HFF-Myc (cell line): ENCODE data around the gene CRABP1.
A peak's percentile ranks its signal among the peaks of the same experiment; 100 is the strongest.

Experiments
- DNase-seq: peaks from one replicate; pipeline ENCODE4 v3.0.0-alpha.2; 2011; ENCODE audit warnings: low read depth; ENCODE audit errors: extremely low read depth
- H3K4me3 ChIP-seq: replicated peaks from 2 replicates; pipeline ENCODE4 v1.5.1; 2011; ENCODE audit warnings: low read depth, mild to moderate bottlenecking, control low read depth, low read length
- TF ChIP-seq, protein P1 (sequence below): IDR thresholded peaks from 2 replicates; pipeline ENCODE4 v1.5.1; 2012; ENCODE audit warnings: mild to moderate bottlenecking, low read depth, low read length, control low read depth; ENCODE audit errors: missing control alignments

The CRABP1 gene

GRCh38 chr15:78387246-78388037 is 47.3 kb downstream of the CRABP1 start:
- no peak for DNase-seq
- H3K4me3 ChIP-seq = no peak overlapping the region
- TF ChIP-seq, protein P1, sequence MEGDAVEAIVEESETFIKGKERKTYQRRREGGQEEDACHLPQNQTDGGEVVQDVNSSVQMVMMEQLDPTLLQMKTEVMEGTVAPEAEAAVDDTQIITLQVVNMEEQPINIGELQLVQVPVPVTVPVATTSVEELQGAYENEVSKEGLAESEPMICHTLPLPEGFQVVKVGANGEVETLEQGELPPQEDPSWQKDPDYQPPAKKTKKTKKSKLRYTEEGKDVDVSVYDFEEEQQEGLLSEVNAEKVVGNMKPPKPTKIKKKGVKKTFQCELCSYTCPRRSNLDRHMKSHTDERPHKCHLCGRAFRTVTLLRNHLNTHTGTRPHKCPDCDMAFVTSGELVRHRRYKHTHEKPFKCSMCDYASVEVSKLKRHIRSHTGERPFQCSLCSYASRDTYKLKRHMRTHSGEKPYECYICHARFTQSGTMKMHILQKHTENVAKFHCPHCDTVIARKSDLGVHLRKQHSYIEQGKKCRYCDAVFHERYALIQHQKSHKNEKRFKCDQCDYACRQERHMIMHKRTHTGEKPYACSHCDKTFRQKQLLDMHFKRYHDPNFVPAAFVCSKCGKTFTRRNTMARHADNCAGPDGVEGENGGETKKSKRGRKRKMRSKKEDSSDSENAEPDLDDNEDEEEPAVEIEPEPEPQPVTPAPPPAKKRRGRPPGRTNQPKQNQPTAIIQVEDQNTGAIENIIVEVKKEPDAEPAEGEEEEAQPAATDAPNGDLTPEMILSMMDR = no peak

DNA sequence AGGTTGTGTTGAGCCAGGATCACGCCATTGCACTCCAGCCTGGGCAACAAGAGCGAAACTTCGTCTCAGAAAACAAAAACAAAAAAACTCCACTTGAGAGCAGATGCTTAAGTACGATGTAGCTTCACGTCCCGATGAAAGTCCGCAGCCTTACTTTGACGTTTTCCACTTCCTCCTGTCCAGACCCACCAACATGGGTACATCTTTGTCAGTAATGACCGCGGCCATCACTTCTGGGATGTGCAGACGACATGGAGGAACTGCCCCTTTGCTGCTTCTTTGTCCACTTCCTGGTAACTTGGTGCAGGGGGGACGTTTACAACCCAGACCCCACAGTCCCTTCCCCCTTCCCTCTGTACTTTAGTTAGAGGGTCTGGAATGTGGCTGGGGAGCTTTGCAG is 48.7 kb downstream of the CRABP1 start:
- TF ChIP-seq, protein P1 = no peak
- DNase-seq = no peak
- H3K4me3 ChIP-seq = no peak overlapping the region

DNA sequence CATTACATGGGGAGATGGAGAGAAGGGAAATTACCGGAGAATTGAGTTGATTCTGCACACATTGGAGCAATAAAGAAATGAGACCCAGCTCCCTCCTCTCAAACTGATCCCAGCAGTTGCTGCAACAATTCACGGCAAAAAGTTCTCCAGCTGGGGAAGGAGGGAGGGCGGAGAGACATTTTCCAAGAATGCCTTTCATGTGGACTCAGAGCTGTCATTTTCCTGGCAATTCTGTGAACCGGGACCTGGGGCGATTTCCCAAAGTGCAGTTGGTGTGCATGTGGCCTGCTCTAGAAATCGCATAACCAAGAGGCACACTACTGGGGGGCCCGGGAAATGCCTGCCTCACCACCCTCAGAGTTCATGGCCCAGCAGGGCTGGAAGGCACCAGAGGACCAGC is 49.2 kb downstream of the CRABP1 start:
- no peak for DNase-seq
- no peak overlapping the region for H3K4me3 ChIP-seq
- TF ChIP-seq, protein P1 = no peak

DNA sequence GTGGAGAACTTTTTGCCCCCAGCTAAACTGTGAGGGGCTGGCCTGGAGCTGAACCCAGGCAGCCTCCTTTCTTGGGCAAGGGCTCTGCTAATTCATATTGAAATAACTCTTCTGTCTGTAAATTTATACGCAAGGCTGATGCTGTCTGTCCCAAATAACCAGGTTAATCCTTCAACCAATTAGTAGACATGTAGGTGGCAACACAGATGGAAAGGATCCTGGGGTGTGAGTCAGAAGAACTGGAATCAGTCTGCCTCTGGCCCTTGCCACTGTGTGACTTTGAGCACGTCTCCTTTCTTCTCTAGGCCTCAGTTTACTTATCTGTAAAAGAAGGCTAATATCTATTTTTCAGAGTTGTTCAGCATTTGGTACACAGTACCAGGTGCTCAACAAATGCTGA is 49.6 kb downstream of the CRABP1 start:
- DNase-seq = no peak
- H3K4me3 ChIP-seq = no peak overlapping the region
- TF ChIP-seq, protein P1 = no peak

- no peak overlapping the region for H3K4me3 ChIP-seq
- TF ChIP-seq, protein P1 = no peak
- no peak for DNase-seq
These were observed 50.1 kb downstream of the CRABP1 start for GRCh38 chr15:78390242-78390641.

GRCh38 chr15:78390826-78391225 is 50.7 kb downstream of the CRABP1 start:
- DNase-seq = peak; percentile 68
- no peak overlapping the region for H3K4me3 ChIP-seq
- TF ChIP-seq, protein P1 = no peak

GRCh38 chr15:78391781-78392180 is 51.6 kb downstream of the CRABP1 start:
- TF ChIP-seq, protein P1 = no peak
- no peak for DNase-seq
- no peak overlapping the region for H3K4me3 ChIP-seq
